ENCODE measurements around the gene FAM133A. TPM values are rescaled to one million over a fixed set of nuclear protein-coding genes. Genes with fewer than 3 reads are reported as not detected.

FAM133A gene
- total and polyA plus RNA-seq, 2 of the 13 experiments (the other 11 are each of a cell fraction or from before 2014, with no cell fraction given) = not detected

- no peak overlapping the region for H3K4me3 ChIP-seq (replicated peaks in 1 of 3; ENCODE audit: insufficient read depth in 1 of 3, low read depth in 2 of 3, low read length in 3 of 3)
- no peaks in the 10 kb centered on the region for H3K9me3 ChIP-seq (ENCODE audit: low read length)
- no peak overlapping the region for H2AFZ ChIP-seq (ENCODE audit: low read length)
- intact Hi-C loops (cut with micrococcal nuclease; ENCODE audit: unreplicated experiment) = no loop called here
- ChIA-PET POLR2A (no interaction called here), CTCF (ENCODE audit: low intra/inter-chr PET ratio, low total read pairs) (no interaction called here)
- no peak overlapping the region for H3K27ac ChIP-seq (ENCODE audit: extremely low read length, insufficient read depth, low read length)
- no peaks in the 10 kb centered on the region for H4K20me1 ChIP-seq (ENCODE audit: insufficient read depth, low read length)
- ATAC-seq (no peak), FAIRE-seq (no peak), DNase-seq (ENCODE audit: low spot score) (no peak)
- TF ChIP-seq, protein P1, sequence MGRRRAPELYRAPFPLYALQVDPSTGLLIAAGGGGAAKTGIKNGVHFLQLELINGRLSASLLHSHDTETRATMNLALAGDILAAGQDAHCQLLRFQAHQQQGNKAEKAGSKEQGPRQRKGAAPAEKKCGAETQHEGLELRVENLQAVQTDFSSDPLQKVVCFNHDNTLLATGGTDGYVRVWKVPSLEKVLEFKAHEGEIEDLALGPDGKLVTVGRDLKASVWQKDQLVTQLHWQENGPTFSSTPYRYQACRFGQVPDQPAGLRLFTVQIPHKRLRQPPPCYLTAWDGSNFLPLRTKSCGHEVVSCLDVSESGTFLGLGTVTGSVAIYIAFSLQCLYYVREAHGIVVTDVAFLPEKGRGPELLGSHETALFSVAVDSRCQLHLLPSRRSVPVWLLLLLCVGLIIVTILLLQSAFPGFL (CRISPR knock-in tag; IDR thresholded peaks at IDR 0.05) = no peak
- no peak overlapping the region for H3K4me2 ChIP-seq (ENCODE audit: low read depth, low read length)
- in situ Hi-C loops (cut with HindIII; ENCODE audit: extremely low pct_ligation_motif_present, low pct_unique_long_range_greater_than_20kb) = no loop called here
- 0% methylated on average over 1 of the region's 2 CpGs for WGBS (ENCODE audit: low lambda C conversion rate)
- H3K36me3 ChIP-seq (replicated peaks in 1 of 2; ENCODE audit: control insufficient read depth in 1 of 2, insufficient read depth in 2 of 2, low read length in 2 of 2) = no peaks in the 10 kb centered on the region
- no peaks in the 10 kb centered on the region for H3K27me3 ChIP-seq (ENCODE audit: control insufficient read depth in 1 of 2, insufficient read depth in 2 of 2, low read length in 2 of 2)
- H3K4me1 ChIP-seq (ENCODE audit: insufficient read depth, low read length) = no peaks in the 10 kb centered on the region
- H3K9ac ChIP-seq (ENCODE audit: insufficient read depth, low read depth, low read length) = no peak overlapping the region
- BruUV-seq (replicated peaks) = no TSS peak
- no peaks in the 10 kb centered on the region for H3K79me2 ChIP-seq (ENCODE audit: insufficient read depth, low read length)
Observed at GRCh38 chrX:93637591-93637990, 36.4 kb upstream of the FAM133A start.

DNA sequence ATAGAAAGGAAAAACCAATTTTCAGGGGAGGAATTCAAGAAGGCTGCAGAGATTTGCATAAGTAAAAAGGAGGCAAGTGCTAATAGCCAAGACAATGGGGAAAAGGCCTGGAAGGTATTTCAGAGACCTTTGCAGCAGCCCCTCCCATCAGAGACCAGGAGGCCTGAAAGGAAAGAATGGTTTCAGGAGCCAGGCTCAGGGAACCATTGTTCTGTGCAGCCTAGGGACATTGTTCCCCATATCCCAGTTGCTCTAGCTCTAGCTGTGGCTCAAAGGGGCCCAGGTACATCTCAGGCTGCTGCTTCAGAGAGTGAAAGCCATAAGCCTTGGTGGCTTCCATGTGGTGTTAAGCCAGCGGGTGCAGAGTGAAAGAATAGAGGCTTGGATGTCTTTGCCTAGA is 24.6 kb upstream of the FAM133A start:
- Histone ChIP-seq H3K9ac (ENCODE audit: insufficient read depth, low read depth, low read length) (no peak overlapping the region), H4K20me1 (ENCODE audit: insufficient read depth, low read length) (no peaks in the 10 kb centered on the region), H3K4me1 (ENCODE audit: insufficient read depth, low read length) (no peaks in the 10 kb centered on the region), H3K4me3 (replicated peaks in 1 of 3; ENCODE audit: insufficient read depth in 1 of 3, low read depth in 2 of 3, low read length in 3 of 3) (no peak overlapping the region), H3K27ac (ENCODE audit: extremely low read length, insufficient read depth, low read length) (no peak overlapping the region), H3K4me2 (ENCODE audit: low read depth, low read length) (no peak overlapping the region), H3K79me2 (ENCODE audit: insufficient read depth, low read length) (no peaks in the 10 kb centered on the region), H3K36me3 (replicated peaks in 1 of 2; ENCODE audit: control insufficient read depth in 1 of 2, insufficient read depth in 2 of 2, low read length in 2 of 2) (no peaks in the 10 kb centered on the region), H3K9me3 (ENCODE audit: low read length) (no peaks in the 10 kb centered on the region), H2AFZ (ENCODE audit: low read length) (no peak overlapping the region), H3K27me3 (ENCODE audit: control insufficient read depth in 1 of 2, insufficient read depth in 2 of 2, low read length in 2 of 2) (no peaks in the 10 kb centered on the region)
- intact Hi-C loops (cut with micrococcal nuclease; ENCODE audit: unreplicated experiment) (no loop called here), in situ Hi-C loops (cut with HindIII; ENCODE audit: extremely low pct_ligation_motif_present, low pct_unique_long_range_greater_than_20kb) (no loop called here)
- ATAC-seq = no peak
- BruUV-seq (replicated peaks) = no TSS peak
- ChIA-PET POLR2A (no interaction called here), CTCF (ENCODE audit: low intra/inter-chr PET ratio, low total read pairs) (no interaction called here)
- no peak for FAIRE-seq
- DNase-seq (ENCODE audit: low spot score) = no peak
- WGBS (ENCODE audit: low lambda C conversion rate) = no CpG with 5 or more reads among the region's 1 CpG
- TF ChIP-seq SNAPC4 (CRISPR knock-in tag; IDR thresholded peaks at IDR 0.05) = no peak
- TF ChIP-seq NR3C1 (CRISPR knock-in tag; IDR thresholded peaks at IDR 0.05) = no peak
- TF ChIP-seq, protein P2, sequence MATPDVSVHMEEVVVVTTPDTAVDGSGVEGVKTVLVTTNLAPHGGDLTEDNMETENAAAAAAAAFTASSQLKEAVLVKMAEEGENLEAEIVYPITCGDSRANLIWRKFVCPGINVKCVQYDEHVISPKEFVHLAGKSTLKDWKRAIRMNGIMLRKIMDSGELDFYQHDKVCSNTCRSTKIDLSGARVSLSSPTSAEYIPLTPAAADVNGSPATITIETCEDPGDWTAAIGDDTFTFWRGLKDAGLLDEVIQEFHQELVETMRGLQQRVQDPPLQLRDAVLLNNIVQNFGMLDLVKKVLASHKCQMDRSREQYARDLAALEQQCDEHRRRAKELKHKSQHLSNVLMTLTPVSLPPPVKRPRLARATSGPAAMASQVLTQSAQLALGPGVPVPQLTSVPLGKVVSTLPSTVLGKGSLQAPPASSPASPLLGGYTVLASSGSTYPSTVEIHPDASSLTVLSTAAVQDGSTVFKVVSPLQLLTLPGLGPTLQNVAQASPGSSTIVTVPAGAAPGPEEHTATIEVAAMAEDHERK (CRISPR knock-in tag; IDR thresholded peaks at IDR 0.05; ENCODE audit: low read depth) = no peak
- TF ChIP-seq TEF (CRISPR knock-in tag; IDR thresholded peaks at IDR 0.05) = no peak
- TF ChIP-seq RCOR2 (CRISPR knock-in tag; IDR thresholded peaks at IDR 0.05) = no peak
- no peak for TF ChIP-seq ZNF44 (CRISPR knock-in tag; IDR thresholded peaks at IDR 0.05)
- no peak for TF ChIP-seq PPARG (CRISPR knock-in tag; conservative IDR thresholded peaks at IDR 0.05)
